A673 (cell line): ENCODE data around the gene CD164L2.

ENCODE experiments used
- CTCF ChIP-seq: fragments of 300-800, 200-600 bp; sonication (generic); conservative IDR thresholded peaks from 2 replicates; pipeline ENCODE4 v1.5.1; 2017; ENCODE audit warnings: low read depth, mild to moderate bottlenecking, antibody characterized with exemption, low read length, moderate library complexity, mixed read lengths
- EZH2 ChIP-seq: fragments of 200-600 bp; sonication (generic); IDR thresholded peaks from 2 replicates; pipeline ENCODE4 v1.6.1; 2017; ENCODE audit warnings: borderline replicate concordance, low read depth, mild to moderate bottlenecking, mixed read lengths, antibody characterized with exemption, low read length; ENCODE audit not compliant: poor library complexity, severe bottlenecking

GRCh38 chr1:27361553-27361952 lies 21.6 kb downstream of the CD164L2 start:
- no peak for TF ChIP-seq EZH2
- no peak for TF ChIP-seq CTCF
